ENCODE data around the gene DENND1A.
"Not testable (repeated sequence)": the region's sequence is repeated elsewhere in the genome, so short reads cannot be mapped to it uniquely, and the experiment has no call there.

DENND1A gene

DNA sequence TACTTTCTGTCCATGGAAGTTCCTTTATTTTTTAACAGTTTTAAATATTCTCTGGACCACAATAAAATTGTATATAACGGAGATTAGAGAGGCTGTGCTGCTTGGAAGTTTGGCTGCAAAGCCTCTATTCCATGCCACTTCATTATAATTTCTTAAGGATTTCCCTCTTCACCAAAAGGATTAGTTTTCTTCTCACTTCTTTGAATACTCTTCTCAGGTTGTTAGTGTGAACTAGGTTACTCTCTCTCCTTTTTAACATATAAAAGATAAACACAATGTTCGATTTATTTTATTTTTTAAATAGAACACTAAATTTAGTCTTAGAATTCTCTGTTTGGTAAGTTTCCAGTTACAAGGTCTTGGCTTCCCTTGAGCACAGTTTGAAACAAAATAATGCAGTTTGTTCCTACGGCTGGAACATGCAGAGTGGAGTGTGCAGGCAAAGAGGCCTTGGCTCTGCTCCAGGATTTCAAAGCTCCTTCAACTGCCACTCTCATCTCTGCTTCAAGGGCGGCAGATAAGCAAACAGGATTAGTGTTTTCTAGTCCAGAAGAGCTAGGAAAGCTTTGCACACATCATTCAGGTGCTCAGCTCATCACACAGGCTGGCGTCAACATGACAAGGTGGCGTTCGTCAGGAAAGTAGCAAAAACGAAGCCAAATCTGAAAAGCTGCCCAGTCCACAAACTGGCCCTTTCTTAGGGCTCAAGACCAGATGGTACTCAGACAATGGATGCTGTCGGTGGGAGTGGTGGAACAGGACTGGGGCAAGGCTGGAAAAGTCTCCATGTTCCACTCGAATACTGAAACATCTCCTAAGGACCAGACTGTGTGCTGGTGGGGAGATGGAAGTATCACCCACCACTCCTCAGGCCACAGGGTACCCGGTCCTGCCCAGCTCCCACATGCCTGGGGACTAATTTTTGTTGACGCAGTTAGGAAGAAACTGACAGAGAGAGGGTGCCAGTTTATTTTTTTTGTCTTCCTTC lies 287.3 kb downstream of the DENND1A start:
- DNase-seq = no peak

DNA sequence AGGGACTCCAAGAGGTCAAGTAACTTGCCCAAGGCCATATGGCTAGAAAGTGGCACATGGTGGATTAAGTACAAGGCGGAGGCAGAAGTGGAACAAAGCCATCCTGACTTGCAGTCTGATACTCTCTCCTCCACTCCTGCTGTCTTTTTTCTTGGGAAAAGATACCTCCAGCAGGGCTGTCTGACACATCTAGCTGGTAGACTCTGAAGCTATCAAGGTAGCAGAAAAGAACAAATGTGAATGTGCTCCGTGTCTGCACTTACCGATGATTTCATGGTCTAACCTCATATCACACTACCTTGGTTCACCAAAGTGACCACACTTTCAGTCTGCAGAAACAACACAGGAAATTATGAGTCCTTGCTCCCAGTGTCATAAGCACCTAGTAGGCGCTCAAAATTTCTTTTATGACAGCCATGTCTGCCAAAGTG lies 289.1 kb downstream of the DENND1A start:
- DNase-seq = no peak

DNA sequence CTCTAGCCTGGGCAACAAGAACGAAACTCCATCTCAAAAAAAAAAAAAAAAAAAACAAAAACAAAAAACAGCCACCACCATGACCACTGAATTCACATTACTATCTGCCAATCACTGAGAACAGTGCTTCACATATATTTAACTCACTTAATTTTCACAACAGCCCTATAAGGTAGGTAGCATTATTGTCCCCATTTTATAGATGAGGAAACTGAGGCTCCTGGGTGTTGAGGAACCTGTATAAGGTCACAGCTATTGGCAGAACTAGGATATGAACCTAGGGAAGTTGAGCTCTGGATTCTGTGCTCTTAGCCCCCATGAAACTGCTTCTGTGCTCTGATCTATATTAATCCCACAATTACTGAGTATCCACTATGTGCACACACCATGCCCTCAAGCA lies 290.2 kb downstream of the DENND1A start:
- DNase-seq = no peak

DNA sequence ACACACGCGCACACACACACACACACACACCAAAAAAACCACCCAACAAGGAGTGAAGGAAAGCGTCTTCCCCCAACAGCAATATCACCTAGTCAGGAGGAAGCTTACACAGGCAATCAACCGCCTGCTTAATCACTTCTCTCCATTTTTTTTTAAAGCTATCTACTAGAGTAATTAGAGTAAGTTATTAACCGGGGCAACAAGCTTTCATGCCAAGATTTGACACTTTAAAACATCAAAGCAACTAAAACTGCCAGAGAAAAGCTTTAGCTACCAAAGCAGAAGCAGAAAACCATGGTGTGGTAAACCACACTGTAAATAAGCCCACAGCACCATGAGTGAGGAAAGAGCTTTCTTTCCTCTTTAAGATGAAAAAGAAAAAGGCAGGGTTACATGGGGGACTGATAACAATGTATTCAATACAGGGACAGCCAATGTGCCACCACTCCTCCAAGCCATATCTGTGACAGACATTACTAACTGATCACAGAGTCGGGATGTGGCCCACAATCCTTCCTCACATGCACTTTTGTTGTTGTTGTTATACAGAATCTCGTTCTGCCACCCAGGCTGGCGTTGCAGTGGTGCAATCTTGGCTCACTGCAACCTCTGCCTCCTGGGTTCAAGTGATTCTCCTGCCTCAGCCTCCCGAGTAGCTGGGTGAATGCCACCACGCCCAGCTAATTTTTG lies 291.8 kb downstream of the DENND1A start:
- no peak for DNase-seq

DNA sequence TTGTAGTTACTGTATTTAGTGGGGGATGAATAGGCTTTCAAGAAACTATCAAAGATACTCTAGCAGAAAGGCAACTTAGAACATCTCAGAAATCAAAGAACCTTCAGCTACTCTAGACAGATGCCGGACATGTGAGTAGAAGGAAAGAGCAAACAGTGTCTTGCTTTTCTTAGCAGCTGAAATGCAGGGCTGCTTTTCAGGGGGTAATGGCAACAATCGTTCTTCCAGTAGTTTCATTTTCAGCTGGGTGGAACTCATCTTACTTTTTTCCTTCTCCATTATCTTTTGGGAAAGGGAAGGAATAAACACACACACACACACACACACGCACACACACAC lies 292.4 kb downstream of the DENND1A start:
- no peak for DNase-seq

DNA sequence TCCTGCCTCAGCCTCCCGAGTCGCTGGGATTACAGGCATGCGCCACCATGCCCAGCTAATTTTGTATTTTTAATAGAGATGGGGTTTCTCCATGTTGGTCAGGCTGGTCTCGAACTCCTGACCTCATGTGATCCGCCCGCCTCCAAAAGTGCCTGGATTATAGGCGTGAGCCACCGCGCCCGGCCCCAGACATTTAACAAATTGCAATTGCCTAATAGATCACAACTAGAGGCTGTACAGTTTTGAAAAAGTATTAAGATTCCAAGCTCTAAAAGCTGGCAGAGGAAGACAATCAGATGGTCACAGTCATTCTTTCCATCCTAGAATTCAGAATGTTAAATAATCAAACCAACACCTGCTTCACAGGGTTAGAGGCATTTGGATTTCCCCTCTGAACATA lies 293.1 kb downstream of the DENND1A start:
- DNase-seq = not testable (repeated sequence)

DNA sequence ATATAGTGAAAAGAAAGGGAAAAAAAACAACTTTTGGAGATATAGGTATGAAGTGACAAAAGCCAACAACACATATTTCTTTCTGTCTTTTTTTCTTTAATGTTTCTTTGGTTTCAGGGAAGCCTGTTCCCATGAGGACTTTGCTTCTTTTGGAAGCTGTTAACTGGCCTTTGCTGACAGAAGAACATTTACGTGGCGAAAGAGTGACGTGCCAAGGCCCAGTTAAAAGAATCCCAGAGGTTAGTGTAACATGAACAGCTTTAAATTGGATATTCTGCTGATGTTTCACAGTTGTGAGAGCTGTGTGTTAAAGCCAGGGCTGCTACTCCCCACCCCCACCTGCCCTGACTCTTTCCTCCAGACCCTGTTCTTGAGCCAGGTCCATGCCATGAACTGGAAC lies 298.1 kb downstream of the DENND1A start:
- no peak for DNase-seq

DNA sequence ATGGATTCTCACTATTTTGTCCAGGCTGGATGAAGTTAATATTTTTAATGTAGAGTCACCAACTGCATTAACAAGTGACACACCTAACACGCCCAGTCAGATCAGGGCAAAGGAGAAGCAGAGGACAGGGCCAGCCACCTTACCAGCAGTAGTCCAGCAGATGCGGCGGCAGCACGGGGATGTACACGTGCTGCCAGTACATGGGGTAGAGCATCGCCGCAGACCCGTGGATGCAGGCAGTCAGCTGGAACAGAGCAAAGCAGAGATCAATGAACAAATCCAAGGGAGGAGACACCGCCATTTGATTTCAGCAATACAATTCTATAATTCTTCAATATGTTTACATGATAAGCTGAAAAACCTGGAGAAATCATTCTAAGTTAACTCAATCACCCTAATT lies 299.7 kb downstream of the DENND1A start:
- DNase-seq = no peak

DNA sequence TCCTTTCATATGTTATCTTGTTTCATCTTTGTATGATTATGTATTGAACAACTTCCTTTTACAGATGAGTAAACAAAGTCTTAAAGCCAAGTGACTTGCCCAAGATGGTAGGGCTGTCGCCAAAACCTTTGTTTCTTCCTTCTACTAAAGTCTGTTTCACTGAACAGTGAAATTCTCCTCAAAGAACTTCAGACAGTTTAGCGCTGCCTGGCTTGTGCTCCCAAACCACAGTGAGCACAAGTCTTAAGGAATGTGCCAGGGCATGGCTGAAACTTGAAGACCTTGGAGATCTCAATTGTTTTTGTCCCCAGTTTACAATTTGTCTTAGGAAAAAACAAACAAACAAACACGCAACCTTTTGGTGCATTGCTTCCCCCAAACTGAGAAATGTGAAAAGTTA lies 300.4 kb downstream of the DENND1A start:
- no peak for DNase-seq

DNA sequence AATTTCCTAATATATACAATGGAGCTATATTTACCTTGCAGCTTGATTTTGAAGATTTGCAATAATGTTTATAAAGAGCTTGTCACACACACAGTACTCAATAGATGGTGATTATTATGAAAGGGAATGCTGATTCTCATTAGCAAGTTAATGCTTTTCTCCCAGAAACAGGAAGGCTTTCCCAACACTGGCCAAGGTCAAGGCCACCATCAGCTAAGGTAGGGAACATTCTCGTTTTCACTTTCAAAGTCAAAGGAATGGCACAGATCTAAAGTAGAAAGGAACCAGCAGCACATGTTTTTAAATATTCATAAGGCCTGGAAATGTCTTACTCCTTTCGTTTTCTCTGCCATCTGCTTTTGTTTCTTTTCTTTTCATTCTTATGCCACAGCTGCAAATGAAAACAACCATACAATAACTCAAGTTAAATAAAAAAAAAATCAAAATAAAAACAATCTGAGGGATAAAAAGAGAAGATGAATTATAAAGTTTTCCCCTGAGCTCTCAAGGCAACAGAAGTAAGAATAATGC lies 307.1 kb downstream of the DENND1A start:
- DNase-seq = no peak

DNA sequence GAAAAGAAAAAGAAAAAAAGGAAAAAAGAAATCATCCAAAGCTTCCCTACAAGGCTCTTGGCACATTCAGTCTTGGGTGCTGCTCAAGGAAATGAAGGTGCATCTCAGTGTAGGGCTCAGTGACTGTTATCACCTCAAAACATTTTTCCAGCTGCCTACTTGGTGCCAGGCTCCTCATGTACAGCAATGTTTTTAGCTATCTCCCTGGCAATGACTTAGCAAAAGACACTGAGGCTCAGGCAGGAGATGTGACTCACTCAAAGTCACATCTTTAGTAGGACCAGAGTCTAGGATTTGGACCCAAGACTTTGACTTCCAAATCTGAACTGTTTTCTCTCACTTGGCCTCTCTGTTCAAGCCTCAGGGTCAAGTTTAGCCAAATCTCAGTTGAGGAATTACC lies 309.7 kb downstream of the DENND1A start:
- DNase-seq = no peak

DNA sequence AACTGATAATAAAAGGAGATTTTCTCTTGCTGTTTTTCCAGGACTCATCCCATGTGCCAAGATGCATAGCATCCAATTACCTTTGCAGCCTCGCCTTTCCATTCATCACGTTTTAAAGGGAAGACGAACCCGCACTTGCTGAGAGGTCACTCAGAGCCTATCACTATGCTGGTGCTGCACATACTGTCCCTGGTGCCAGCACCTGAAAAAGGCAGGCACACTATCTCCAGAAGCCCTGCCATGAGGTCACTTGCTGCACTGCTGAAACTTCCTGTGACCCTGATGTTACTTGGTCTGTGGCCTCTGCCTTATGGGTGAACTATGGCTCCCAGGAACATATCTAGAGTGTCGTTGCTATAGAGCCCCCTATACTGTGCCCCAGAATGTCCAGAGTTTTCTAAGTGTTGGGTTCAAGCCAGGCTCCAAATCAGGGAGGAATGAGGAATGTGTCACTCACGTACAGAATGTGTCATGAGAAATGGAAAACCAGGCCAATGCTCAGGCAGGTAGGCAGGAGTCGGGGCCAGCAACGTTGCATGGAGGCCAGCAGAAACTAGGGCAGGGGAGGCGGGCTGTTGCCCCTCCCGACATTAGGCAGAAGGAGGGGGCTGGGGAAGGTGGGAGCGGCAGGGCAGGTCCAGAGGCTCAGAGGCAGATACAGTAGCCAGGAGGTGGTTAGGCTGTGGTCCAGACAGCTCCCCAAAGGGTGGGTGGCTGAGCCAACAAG lies 311.8 kb downstream of the DENND1A start:
- no peak for DNase-seq

DNA sequence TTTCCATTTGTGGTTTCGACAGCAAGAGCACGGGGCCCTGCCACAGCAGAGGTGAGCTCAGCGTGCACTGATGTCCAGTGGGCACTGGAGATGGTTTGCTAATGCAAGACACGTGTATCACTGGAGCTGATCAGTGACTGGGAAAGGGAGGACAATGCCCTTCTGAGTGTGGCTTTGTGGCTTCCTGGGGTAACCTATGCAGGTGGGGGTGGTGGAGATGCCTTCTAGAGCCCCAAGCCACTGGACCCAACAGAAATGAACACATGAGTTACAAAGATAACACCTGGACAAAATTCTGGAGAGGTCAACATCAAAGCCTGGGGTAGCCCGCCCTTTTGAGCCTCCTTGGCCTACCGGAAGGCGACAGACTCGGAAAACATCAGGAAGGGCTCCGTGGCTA lies 312.6 kb downstream of the DENND1A start:
- no peak for DNase-seq

DNA sequence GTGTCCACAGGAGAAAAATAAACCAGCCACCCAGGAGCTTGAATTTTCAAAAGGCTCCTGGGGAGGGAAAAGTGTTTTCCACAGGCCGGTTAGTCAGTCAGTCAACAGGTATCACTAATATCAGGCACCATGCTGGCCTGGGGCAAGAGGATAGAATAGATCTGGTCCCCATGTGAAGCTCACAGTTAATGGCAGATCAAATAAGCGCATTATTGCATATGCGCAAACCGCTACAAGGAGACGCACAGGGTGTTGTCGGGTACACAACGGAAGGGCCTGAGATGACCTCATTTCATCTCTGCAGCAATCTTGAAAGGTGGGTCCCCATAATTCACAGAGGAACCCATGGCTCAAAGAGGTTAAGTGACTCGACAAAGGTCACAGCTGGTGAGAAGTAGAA lies 313.2 kb downstream of the DENND1A start:
- DNase-seq = no peak

DNA sequence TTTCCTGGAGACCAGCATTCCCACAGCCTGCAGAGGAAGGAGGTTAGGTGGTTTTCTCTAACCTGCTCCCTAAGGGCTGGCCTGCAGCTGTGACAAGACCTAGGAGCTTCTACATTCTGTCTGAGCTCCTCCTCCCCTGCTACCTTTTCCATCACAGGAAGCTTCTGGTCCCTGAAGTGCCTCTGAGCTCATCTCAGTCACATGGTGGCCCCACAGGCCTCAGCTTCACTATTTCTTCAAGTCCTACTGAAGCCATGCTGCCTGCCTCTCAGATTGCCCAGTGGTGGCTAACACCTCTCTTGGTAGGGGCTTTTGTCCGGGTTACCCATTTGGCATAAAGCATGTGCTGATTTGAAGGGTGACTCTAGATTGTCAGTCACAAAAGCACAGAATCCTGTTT lies 314.5 kb downstream of the DENND1A start:
- DNase-seq = no peak

DNA sequence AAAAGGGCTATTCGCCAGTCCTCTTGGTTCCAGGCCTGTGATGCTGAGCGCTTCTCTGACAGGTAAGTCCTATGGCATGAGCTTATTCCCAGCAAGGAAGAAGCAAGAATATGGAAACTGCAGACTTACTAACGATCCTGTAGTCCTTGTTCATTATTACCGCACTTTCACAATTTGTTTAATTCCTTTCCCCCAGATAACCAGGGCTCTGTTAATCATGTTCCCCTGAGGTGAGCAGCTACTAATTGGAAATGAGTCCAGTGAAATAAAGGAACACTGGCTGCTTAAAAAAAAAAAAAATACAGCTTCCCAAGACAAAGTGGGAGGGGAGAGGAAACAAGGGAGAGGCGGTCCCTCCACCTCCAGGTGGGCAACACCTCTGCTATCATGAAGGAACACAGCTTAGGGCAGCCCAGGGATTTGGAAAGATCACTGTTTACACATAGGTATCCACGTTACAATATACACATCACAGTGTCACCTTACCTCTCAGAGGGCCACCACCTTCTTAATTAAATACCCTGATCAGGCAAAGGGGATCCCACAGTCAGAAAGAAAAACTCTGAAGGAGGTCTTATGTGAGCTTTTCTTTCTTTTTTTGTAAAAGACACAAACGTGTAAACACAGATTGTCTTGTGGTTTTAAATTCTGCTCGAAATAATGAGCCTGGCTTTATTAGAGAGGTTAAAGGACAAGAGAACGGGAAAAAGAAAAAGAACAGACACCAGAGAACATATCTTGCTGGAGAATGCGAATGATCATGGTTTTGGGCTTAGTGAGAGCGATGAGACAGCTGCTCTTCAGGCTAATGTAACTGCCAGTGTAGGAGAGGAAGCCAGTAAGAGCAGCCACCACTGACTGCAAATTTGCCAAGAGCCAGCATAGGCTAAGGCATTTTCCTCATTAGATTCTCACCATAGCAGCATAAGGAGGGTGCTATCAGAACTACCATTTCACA lies 315.3 kb downstream of the DENND1A start:
- no peak for DNase-seq

DNA sequence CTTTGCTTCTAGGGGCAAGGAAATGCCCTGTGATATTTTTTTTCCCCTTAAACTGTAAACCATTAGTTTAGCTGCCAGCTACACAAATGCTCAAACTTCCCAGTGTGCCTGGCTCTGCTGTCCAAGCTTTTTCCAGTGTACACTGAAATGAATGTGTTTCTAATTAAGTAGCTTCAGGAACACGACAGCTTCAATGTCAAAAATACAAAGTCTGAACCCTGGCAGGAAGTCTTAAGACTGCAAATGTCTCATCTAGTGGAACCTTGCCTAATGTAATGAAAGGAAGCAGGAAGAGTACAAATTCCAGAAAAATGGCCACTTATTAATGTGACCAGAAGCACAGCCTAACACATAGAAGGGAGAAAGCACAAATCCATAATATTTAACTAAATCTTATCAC lies 318.7 kb downstream of the DENND1A start:
- DNase-seq = no peak

DNA sequence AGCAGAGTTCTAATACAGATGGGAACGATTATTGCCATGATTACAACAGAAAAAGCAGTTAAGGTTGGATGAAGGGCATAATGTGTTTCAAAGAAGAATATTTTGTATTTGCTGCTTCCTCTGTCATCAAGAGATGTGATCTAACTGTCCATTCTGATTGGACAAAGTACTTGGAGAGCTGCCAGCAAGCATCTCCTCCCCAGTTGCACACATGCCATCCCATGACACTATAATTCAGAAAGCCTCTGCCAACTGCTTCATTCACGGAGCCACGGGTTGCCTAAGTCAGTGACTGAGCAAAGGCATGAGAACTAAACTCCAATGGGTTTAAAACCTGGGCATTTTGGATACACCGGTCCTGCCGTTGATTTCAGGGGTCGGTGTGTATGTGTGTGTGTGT lies 320.1 kb downstream of the DENND1A start:
- no peak for DNase-seq

DNA sequence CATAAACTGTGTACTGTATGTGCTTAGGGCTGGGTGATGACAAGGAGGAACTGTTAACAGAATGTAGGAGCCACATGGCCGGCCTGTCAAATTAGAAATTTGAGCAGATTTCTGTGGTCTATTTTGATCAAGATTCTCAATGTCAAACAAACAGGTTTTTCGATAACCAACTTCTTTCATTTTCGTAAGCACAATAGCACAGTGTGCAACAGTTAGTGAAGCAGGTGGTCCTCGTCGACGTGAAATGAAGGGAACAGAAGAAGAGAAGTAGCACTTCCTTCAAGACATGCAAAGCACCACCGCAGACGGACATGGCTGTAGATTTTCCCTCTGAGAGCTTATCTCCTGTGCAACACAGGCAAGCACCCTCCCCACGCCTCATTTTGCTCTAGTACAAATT lies 321.8 kb downstream of the DENND1A start:
- no peak for DNase-seq

DNA sequence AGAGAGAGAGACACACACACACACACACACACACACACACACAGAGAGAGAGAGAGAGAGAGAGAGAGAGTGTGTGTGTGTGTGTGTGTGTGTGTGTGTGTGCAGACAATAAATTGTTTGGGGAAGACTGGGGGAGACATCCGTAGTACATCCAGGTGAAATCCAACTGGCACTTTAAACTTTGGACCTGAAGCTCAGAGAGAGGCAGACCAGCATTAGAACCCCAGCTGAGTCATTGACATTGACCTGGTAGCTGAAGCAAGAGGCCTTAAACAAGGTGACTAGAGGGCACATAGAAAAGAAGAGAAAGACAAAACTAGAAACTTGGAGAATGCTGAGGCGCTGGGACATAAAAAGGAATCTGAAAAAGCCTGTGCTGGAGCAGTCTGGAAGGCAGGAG lies 322.4 kb downstream of the DENND1A start:
- DNase-seq = no peak

DNA sequence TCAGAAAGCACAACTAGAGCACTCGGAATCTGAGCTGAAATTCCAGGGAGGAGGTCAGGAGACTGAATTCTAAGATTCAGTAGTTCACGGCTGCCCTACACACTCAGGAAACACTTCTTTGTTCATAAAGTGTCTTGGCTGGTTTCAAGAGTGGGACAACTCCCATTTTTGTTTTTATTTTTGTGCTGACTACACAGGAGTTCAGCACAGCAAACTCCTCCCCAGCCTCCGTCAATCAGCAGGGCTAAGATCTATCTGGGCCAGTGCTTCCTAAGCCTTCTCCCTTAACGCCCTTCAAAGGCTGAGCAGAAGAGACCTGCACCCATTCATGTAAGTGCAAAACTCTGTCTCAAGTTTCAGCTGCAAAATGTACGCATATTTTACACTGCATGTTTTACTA lies 323.8 kb downstream of the DENND1A start:
- DNase-seq = no peak

DNA sequence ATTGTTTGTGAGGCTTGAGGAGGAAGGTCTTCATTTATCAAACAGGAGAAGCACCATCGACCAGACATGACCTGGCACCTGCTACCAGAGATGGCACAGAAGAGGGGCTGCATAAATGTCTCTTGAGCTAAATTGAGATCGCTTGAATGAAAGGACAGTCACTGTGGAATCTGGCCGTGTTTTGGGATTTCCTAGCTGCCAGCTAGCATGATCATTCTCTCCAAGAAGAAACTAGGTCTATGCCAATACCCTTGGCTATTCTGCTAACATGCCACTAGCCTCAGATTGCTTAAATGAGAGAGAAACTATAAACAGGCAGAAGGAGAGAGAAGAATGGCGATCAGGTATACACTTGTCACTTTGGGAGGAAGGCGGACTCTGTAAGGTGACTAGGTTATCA lies 324.6 kb downstream of the DENND1A start:
- DNase-seq = no peak
